Activated naive CD8-positive, alpha-beta T cell treated with anti-CD3 and anti-CD28 coated beads, Interleukin-2, amount 50 U/mL, for 24 hours (primary cell): ENCODE data around the gene PCLO.
"Not testable (repeated sequence)": the region's sequence is repeated elsewhere in the genome, so short reads cannot be mapped to it uniquely, and the experiment has no call there.

Experiments
- ATAC-seq: fragments of 150-1000 bp; cut with Tn5 transposase; one replicate; pipeline ENCODE4 v1.10.0; 2021
- DNase-seq: peaks from one replicate; pipeline ENCODE4 v3.0.0; 2021
- H3K27ac Mint-ChIP-seq: one replicate; pipeline ENCODE4 v1.8.0; 2021; ENCODE audit warnings: mild to moderate bottlenecking, mixed read lengths
- H3K27me3 Mint-ChIP-seq: one replicate; pipeline ENCODE4 v1.8.0; 2021; ENCODE audit warnings: mixed read lengths
- H3K36me3 Mint-ChIP-seq: one replicate; pipeline ENCODE4 v1.8.0; 2021; ENCODE audit warnings: low read depth, mixed read lengths
- H3K4me1 Mint-ChIP-seq: one replicate; pipeline ENCODE4 v1.8.0; 2021; ENCODE audit warnings: mixed read lengths
- H3K4me3 Mint-ChIP-seq: one replicate; pipeline ENCODE4 v1.8.0; 2021; ENCODE audit warnings: mild to moderate bottlenecking, moderate library complexity, mixed read lengths
- H3K9me3 Mint-ChIP-seq: one replicate; pipeline ENCODE4 v1.8.0; 2021; ENCODE audit warnings: mixed read lengths

PCLO gene

DNA sequence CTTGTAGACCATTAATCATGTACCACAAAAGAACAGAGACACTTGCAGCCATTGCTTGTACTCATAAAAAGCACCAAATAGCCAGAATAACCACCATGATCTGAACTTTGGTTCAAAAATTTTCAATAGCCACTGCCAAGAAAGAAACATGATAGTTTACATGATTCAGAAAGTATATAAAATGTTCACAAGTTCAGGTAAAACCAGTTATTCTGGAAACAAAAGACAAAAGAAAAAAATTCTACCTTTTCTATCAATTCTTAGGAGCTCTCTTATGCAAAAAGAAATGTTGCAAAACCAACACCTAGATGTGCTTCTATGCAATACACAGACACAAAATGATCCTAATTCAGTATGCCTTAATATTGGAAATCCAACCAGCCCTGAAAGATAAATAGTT lies 108.7 kb downstream of the PCLO start:
- Mint-ChIP-seq H3K9me3 (peaks cover 4% of the 10 kb centered on the region), H3K36me3 (no peaks in the 10 kb centered on the region), H3K4me1 (no peaks in the 10 kb centered on the region), H3K4me3 (no peak overlapping the region), H3K27ac (no peak overlapping the region), H3K27me3 (no peaks in the 10 kb centered on the region)
- no peak for ATAC-seq
- no peak for DNase-seq

- no peaks in the 10 kb centered on the region for H3K36me3 Mint-ChIP-seq
- H3K4me1 Mint-ChIP-seq, result no peaks in the 10 kb centered on the region
- ATAC-seq, result no peak
- no peaks in the 10 kb centered on the region for H3K27me3 Mint-ChIP-seq
- no peaks in the 10 kb centered on the region for H3K9me3 Mint-ChIP-seq
- H3K27ac Mint-ChIP-seq, result no peak overlapping the region
- no peak overlapping the region for H3K4me3 Mint-ChIP-seq
- no peak for DNase-seq
These were observed 122.2 kb downstream of the PCLO start for GRCh38 chr7:83040484-83040883.

GRCh38 chr7:83038787-83039186 lies 123.9 kb downstream of the PCLO start:
- no peak overlapping the region for H3K4me3 Mint-ChIP-seq
- H3K36me3 Mint-ChIP-seq, result no peaks in the 10 kb centered on the region
- DNase-seq, result no peak
- H3K9me3 Mint-ChIP-seq, result no peaks in the 10 kb centered on the region
- no peak overlapping the region for H3K27ac Mint-ChIP-seq
- ATAC-seq, result no peak
- H3K4me1 Mint-ChIP-seq, result no peaks in the 10 kb centered on the region
- H3K27me3 Mint-ChIP-seq, result no peaks in the 10 kb centered on the region

DNA sequence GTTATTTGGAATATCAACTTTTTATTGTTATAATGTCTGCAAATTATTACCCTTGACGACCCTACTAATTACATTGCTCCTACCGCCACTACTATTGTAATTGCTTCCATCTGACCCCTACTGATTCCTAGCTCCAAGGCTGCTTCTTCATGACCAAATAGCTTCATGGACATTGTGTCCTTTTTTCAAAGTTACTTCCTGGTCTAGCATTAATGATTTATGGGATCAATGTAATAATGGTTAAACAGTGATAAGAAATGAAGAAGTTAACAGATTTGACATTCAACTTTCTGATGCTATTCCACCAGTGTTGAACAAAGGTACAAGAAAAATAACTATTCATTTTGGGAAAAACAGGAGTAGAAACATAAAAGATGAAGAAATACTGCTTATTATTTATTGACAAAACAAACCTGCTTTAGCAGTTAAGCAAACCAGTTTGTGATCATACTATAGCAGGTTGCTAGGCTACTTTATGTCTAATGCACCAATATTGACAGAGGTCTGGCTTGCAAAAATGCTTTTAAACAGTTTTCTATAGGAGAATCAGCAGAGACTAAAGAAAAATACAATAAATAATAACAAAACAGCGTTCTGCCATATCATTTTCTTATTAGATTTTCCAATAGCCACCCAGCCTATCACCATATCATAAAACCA lies 125.8 kb downstream of the PCLO start:
- Mint-ChIP-seq H3K27me3 (no peaks in the 10 kb centered on the region), H3K4me1 (no peaks in the 10 kb centered on the region), H3K36me3 (no peaks in the 10 kb centered on the region)

GRCh38 chr7:83036130-83036529 lies 126.6 kb downstream of the PCLO start:
- Mint-ChIP-seq H3K27ac (no peak overlapping the region), H3K27me3 (no peaks in the 10 kb centered on the region), H3K9me3 (no peaks in the 10 kb centered on the region), H3K4me1 (no peaks in the 10 kb centered on the region), H3K36me3 (no peaks in the 10 kb centered on the region), H3K4me3 (no peak overlapping the region)
- DNase-seq (no peak), ATAC-seq (no peak)

More for the DNA sequence above, 125.8 kb downstream of the PCLO start:
- ATAC-seq (no peak), DNase-seq (no peak)
- Mint-ChIP-seq H3K9me3 (no peaks in the 10 kb centered on the region), H3K4me3 (no peak overlapping the region), H3K27ac (no peak overlapping the region)

DNA sequence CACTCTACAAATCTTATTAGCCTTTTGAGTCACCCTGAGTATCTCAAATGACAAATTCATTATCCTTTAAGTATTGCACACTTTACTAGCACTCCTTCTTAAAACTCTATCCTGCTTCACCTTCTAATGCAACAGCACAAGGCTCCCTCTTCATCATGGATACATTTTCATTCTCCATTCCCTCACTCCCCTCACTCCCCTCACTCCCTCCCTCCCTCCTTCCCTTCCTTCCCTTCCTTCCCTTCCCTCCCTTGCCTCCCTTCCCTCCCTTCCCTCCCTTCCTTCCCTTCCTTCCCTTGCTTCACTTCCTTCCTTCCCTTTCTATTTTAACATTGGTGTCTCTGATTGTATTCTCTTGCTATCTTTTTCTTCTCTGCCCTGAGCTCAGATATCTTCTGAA lies 130.5 kb downstream of the PCLO start:
- H3K4me1 Mint-ChIP-seq, result no peaks in the 10 kb centered on the region
- no peaks in the 10 kb centered on the region for H3K9me3 Mint-ChIP-seq
- no peak overlapping the region for H3K4me3 Mint-ChIP-seq
- no peak for ATAC-seq
- H3K36me3 Mint-ChIP-seq, result no peaks in the 10 kb centered on the region
- H3K27ac Mint-ChIP-seq, result no peak overlapping the region
- no peaks in the 10 kb centered on the region for H3K27me3 Mint-ChIP-seq
- DNase-seq, result no peak

- not testable (repeated sequence) for H3K36me3 Mint-ChIP-seq, H3K9me3 Mint-ChIP-seq, H3K4me1 Mint-ChIP-seq, H3K27me3 Mint-ChIP-seq, ATAC-seq, H3K4me3 Mint-ChIP-seq, DNase-seq, H3K27ac Mint-ChIP-seq
These were observed 138.6 kb downstream of the PCLO start for GRCh38 chr7:83023817-83024665.

DNA sequence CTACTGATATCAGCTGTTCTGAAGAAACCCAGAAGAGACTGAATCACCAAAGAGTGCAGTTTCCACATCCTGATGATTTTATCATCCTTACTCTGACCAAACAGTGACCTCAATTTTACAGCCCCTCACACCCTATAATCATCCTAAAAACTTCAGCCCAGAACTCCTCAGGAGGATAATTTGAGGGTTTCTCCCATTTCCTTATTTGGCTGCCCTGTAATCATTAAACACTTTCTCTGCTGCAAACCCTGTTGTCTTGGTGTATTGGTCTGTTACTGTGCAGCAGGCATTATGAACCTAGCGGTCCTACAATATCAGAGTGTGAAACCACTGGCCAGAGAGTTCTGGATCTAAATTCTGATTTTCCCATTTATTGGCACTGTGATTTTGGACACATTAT lies 141.7 kb downstream of the PCLO start:
- Mint-ChIP-seq H3K9me3 (peaks cover 6% of the 10 kb centered on the region), H3K36me3 (no peaks in the 10 kb centered on the region), H3K27ac (no peak overlapping the region), H3K4me1 (no peaks in the 10 kb centered on the region), H3K4me3 (no peak overlapping the region), H3K27me3 (no peaks in the 10 kb centered on the region)
- ATAC-seq (no peak), DNase-seq (no peak)

DNA sequence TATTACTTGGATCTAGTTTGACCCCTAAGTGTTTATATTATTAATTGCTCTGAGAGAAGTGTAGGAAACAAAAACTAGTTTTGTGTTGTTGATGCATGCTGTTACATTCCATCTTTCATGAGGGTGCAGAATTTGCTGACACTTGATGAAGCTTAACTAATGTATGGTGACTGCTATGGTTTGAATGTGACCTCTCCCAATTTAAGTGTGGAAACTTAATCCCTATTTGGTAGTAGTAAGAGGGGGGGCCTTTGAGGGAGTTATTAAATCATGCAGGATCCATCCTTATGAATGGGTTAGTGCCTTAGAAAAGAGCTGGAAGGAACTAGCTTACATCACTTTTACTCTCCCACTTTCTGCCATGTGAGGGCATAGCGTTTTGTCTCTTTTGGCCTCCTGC lies 142.5 kb downstream of the PCLO start:
- no peaks in the 10 kb centered on the region for H3K36me3 Mint-ChIP-seq
- H3K4me3 Mint-ChIP-seq, result no peak overlapping the region
- no peak overlapping the region for H3K27ac Mint-ChIP-seq
- no peaks in the 10 kb centered on the region for H3K4me1 Mint-ChIP-seq
- H3K9me3 Mint-ChIP-seq, result peaks cover 8% of the 10 kb centered on the region
- no peak for DNase-seq
- ATAC-seq, result no peak
- no peaks in the 10 kb centered on the region for H3K27me3 Mint-ChIP-seq

GRCh38 chr7:83015916-83016315 lies 146.8 kb downstream of the PCLO start:
- Mint-ChIP-seq H3K27me3 (no peaks in the 10 kb centered on the region), H3K4me1 (no peaks in the 10 kb centered on the region), H3K9me3 (peaks cover 8% of the 10 kb centered on the region), H3K27ac (no peak overlapping the region), H3K36me3 (no peaks in the 10 kb centered on the region), H3K4me3 (no peak overlapping the region)
- DNase-seq, result no peak
- ATAC-seq, result no peak

DNA sequence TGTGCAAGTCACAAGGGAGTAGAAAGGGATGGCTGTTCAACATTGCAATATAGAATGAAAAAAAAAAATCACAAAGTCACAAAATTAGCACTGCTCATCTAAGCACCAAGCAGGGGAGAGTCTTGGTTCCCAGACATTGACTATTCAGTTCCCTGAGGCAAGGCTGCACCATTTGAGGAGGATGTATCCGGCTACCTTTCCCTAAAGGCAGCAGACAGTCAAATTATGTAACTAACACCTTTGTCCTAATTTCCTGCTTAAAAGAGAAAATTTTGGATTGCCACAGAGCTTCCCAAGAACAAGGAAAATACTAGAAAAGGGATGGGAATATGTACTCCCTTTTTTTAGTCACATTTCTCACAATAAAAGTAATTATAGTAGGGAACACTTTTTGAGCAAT lies 148.1 kb downstream of the PCLO start:
- peaks cover 5% of the 10 kb centered on the region for H3K9me3 Mint-ChIP-seq
- ATAC-seq, result no peak
- H3K4me3 Mint-ChIP-seq, result no peak overlapping the region
- DNase-seq, result no peak
- H3K4me1 Mint-ChIP-seq, result no peaks in the 10 kb centered on the region
- H3K27me3 Mint-ChIP-seq, result no peaks in the 10 kb centered on the region
- no peak overlapping the region for H3K27ac Mint-ChIP-seq
- H3K36me3 Mint-ChIP-seq, result no peaks in the 10 kb centered on the region

DNA sequence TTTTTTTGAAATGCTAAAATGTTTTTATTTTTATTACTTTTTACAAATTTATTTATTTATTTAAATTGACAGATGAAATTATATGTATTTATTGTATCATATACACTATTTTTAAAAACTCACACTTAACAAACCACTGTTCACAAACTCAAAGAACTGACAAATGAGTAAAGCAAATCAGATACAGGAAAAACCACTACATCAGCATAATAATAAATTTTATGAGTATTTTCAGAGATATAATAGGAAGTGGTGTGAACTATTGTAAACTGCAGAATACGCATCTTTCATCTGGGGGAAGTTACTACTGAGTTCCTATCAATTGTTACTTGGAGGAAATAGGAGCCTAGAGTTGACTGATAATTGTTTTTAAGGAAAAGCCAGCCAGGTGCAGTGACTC lies 150.7 kb downstream of the PCLO start:
- H3K27ac Mint-ChIP-seq, result no peak overlapping the region
- no peak overlapping the region for H3K4me3 Mint-ChIP-seq
- no peaks in the 10 kb centered on the region for H3K4me1 Mint-ChIP-seq
- H3K9me3 Mint-ChIP-seq, result peaks cover 5% of the 10 kb centered on the region
- DNase-seq (no peak), ATAC-seq (no peak)
- H3K36me3 Mint-ChIP-seq, result no peaks in the 10 kb centered on the region
- no peaks in the 10 kb centered on the region for H3K27me3 Mint-ChIP-seq

- Mint-ChIP-seq H3K4me1 (no peaks in the 10 kb centered on the region), H3K36me3 (no peaks in the 10 kb centered on the region), H3K9me3 (peaks cover 6% of the 10 kb centered on the region), H3K27ac (no peak overlapping the region), H3K4me3 (no peak overlapping the region), H3K27me3 (no peaks in the 10 kb centered on the region)
- DNase-seq (no peak), ATAC-seq (no peak)
These were observed 157.3 kb downstream of the PCLO start for GRCh38 chr7:83005410-83005809.

DNA sequence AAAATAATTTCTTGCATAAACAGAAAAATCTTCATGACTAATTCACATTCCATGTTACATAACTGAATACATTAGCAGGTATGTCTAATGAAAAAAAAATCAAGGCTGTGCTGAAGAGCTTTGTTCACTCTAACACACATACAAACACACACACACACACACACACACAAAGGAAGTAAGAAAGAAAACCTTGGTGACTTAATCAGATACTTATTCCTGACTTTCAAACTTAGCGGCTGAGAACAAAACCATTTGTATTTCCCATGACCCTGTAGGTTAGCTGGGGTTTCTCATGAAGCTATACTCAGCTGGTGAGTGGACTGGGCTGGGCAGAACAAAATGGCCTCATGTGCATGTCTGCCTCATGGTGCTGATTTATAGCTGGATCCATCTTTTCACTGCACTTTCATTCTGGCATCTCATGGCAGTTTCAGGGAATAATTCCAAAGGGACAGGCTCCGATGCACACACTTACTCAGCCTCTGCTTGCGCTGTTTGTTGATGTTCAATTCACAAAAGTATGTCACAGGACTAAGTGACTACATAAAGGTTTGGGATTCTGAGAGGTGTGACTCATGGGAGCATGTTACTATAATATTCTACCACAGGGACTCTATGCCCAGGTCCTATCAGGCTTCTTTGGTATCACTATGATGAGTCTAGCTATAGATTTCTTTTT lies 161.2 kb downstream of the PCLO start:
- ATAC-seq (no peak), DNase-seq (no peak)
- Mint-ChIP-seq H3K4me1 (no peaks in the 10 kb centered on the region), H3K27ac (no peak overlapping the region), H3K36me3 (no peaks in the 10 kb centered on the region), H3K9me3 (peaks cover 11% of the 10 kb centered on the region), H3K27me3 (no peaks in the 10 kb centered on the region), H3K4me3 (no peak overlapping the region)

- no peaks in the 10 kb centered on the region for H3K27me3 Mint-ChIP-seq
- ATAC-seq (no peak), DNase-seq (no peak)
- H3K4me3 Mint-ChIP-seq, result no peak overlapping the region
- H3K9me3 Mint-ChIP-seq, result peaks cover 18% of the 10 kb centered on the region
- no peaks in the 10 kb centered on the region for H3K36me3 Mint-ChIP-seq
- no peak overlapping the region for H3K27ac Mint-ChIP-seq
- H3K4me1 Mint-ChIP-seq, result no peaks in the 10 kb centered on the region
These were observed 164.2 kb downstream of the PCLO start for GRCh38 chr7:82998436-82998835.
